HG02759 (cell line): ENCODE results near the gene RPS26.
"Not testable (repeated sequence)": the region's sequence is repeated elsewhere in the genome, so short reads cannot be mapped to it uniquely, and the experiment has no call there.

Experiments
- ATAC-seq: cut with Tn5 transposase; IDR thresholded peaks from one replicate; pipeline ENCODE4 v1.9.1; 2021; ENCODE audit warnings: mild to moderate bottlenecking, moderate library complexity; ENCODE audit not compliant: unreplicated experiment

The RPS26 gene

GRCh38 chr12:56074396-56074795 is 32.7 kb downstream of the RPS26 start:
- no peak for ATAC-seq

GRCh38 chr12:56077966-56078365 is 36.2 kb downstream of the RPS26 start:
- not testable (repeated sequence) for ATAC-seq

GRCh38 chr12:56078427-56078826 is 36.7 kb downstream of the RPS26 start:
- ATAC-seq, result no peak

DNA sequence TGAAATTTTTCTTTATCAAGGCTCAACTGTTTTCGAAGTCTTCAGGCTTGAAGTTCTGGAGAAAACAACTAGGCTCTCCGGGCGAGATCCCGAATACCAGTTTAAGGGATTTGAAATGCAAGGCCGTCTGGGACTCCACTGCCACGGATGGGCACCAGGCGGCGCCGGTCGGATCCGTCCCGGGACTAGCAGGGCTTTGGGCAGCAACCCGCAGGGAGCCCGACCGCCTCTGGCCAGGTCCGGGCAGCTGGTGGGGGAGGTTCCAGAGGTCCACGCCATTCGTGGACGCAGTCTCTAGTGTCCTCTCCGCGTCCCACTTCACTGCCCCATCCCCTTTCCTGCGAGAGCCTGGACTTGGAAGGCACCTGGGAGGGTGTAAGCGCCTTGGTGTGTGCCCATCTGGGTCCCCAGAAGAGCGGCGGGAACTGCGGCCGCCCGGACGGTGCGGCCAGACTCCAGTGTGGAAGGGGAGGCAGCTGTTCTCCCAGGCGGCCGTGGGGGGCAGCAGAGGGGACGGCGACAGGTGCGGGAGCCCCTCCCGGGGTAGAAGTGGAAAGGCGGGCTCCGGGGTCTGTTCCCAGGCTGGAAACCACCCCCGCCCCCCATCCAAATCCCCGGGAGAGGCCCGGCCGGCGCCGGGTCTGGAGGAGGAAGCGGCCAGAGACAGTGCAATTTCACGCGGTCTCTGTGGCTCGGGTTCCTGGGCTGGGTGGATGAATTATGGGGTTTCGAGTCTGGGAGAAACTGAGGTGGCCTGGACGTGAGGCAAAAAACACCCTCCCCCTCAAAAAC is 37.4 kb downstream of the RPS26 start:
- ATAC-seq, result peak; percentile 67

- no peak for ATAC-seq
Measured at GRCh38 chr12:56079723-56080555, 38.2 kb downstream of the RPS26 start, which contains the start of gene ERBB3. TSS of gene ERBB3 (plus strand) at chr12:56080165. CDS start at chr12:56080301, 136 bp downstream.

GRCh38 chr12:56080556-56081138 is 38.9 kb downstream of the RPS26 start:
- no peak for ATAC-seq

DNA sequence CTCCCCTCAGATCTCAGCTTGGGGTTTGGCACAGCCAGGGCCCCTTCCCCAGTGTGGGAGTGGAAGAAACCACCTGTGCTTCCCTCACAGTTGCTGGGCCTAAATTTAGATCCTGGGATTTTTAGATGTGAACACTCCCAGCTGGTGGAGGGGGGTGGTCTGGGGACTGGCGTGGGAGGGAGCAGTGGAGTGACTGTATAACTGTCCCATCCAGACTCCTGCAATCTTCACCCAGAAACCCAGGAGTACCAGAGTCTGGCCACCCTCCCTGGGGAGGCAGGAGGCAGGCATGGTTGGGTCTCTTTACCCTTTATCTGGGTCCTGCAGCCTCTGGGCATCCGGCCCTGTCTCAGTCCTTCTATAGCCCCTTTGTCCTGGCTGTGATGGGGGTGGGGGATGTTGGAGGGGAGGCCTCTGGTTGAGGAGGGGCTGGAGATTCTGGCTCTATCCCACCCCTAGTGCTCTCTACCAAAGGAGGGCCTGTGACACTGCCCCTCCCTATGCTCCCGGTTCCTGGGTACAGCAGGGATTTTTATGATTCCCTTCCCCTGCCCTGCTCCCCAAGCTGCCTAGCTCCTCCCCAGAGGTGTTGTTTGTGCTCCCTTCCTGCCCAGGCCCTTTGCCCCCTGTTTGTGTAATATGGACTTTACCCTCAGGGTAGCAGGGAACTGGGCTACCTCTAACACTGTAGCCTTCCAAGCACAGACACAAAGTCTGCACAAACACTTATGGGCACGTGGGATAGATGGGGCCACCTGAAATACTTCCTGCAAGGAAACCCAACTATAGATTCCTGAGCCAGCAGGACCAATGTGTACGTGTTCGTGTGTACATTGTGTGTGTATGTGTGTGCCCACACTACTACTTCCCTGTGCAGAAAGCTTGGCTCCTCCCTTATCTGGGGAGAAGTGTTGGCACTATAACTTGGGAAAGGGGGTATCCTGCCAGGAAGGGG is 40.0 kb downstream of the RPS26 start:
- ATAC-seq, result no peak

DNA sequence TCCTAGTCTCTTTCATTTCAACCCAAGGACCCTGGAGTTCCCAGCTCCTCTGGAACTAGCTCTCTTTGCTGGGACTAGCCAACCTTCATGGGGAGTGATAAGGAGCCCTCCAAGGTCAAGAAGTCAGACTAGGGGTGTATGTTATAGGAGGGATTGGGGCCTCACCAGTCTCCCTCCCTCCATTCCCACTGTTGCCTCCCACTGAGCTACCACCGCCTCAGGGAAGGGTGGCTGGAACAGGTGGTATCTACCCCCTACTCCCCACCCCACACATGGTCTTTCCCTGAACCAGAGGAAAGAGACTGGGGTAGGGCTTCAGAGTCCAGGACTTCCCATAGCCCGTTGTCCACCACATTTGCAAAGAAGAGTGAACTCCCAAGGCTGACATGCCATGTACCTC is 40.7 kb downstream of the RPS26 start:
- ATAC-seq, result no peak

- ATAC-seq, result no peak
Measured at GRCh38 chr12:56082967-56083366, 41.2 kb downstream of the RPS26 start.

DNA sequence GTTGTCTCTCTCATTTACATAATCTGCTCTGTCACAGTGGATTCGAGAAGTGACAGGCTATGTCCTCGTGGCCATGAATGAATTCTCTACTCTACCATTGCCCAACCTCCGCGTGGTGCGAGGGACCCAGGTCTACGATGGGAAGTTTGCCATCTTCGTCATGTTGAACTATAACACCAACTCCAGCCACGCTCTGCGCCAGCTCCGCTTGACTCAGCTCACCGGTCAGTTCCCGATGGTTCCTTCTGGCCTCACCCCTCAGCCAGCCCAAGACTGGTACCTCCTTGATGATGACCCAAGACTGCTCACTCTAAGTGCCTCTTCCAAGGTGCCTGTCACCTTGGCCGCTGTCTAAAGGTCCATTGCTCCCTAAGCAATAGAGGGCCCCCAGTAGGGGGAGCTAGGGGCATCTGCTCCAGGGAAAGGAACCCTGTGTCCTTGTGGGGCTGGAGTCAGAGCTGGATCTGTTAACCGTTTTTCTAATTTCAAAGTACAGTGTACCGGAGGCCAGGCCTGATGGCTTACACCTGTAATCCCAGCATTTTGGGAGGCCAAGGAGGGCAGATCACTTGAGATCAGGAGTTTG is 43.3 kb downstream of the RPS26 start:
- ATAC-seq, result no peak

DNA sequence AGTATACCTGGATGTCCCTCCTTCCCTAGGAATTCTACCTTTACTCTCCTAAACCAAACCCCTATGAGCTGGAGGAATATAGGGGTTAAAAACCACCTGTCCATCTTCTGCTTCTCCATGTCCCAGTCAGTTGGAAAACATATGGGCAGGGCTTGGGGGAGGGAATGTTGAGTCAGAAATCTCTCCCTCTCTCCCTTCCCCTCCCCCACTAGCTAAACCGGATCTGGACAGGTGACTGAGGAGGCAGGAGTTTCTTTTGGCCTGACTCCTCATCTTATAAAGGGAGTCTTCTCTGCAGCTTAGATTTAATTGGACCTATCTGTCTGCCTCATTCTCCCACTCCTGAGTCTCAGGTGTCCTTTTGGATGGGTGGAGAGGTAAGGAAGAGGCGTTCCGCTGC is 44.4 kb downstream of the RPS26 start:
- ATAC-seq, result no peak

DNA sequence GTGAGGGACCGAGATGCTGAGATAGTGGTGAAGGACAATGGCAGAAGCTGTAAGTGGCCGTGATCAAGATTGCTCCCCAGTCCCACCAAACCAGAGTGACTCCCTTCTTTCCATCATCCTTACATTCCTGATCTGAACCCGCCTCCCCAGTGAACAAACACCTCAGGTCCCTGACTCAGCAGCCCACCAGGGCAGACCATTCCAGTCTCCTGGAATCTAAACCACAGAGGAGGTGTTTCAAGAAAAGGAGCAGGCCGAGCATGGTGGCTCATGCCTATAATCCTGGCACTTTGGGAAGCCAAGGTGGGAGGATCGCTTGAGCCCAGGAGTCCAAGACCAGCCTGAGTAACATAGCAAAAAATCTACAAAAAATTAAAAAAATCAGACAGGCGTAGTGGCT is 44.9 kb downstream of the RPS26 start:
- ATAC-seq, result no peak

DNA sequence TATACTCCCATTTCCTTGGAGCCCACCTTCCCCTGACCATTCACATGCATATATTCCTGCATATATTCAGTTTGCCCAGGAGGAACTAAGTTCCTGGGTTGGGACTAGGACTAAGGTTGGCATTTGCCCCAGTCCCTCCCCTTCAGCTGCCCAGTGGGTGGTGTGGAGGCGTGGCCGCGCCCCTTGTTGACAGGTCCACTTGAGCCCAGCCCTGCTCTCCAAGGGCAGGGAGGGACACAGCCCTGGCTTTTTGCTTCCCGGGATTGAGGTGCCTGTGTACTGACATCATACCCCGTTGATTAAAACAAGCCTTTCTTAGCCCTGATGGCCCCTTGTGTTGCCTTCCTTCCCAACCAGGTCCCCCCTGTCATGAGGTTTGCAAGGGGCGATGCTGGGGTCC is 45.5 kb downstream of the RPS26 start:
- no peak for ATAC-seq
